Body of pancreas (tissue), 4 donors: ENCODE measurements around the gene TAC4.

Experiments used
- CTCF ChIP-seq, 7 experiments: fragments of 450-650 bp in 4 of 7; fragments of 200-600 bp in 3 of 7; sonication (generic) in 3 of 7; IDR thresholded peaks; one replicate each; pipeline ENCODE4 v1.5.1; 2016 to 2019; ENCODE audit warnings: antibody characterized with exemption in 7 of 7
- POLR2A ChIP-seq, 3 donors: fragments of 450-650 bp; IDR thresholded peaks; one replicate each; pipeline ENCODE4 v1.6.1; 2016; ENCODE audit warnings: antibody characterized with exemption in 3 of 3, mild to moderate bottlenecking in 2 of 3

DNA sequence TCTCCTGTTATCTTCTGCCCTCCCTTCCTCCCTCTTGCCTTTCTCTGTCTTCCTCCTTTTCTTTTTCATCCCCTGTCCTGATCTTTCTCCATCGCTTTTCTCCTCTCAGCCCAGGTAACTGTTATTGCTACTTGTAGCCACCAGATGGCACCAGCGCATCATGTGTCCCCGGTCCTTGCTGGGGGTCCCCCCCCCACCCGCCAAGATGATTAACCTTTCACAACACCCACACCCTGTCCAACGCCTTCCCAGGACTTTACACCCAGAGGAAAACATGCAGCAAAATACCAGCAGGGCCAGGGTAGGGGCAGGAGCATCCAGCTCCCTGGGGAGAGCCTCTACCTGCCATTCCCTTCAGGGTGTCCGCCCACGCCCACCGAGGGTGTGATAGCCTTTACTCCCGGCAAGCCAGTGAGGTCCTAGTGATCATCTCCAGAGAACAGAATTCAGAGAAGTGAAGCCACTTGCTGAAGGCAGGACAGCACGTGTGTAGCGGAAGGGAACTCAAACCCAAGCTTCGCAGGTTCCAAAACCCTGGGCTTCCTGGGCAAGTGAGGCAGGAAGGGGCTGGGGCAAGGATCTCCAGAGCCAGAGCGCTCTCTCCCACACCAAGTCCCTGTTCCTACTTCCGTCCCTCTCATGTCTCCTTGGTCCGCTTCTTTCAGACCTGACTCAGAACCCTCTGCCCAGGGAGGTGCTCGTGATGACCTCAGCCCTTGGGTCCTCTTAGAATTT, 13.4 kb upstream of the TAC4 start:
- peak; percentile 65 to 97 (median 76) for TF ChIP-seq CTCF (IDR thresholded peaks at IDR 0.05)
- TF ChIP-seq POLR2A (IDR thresholded peaks at IDR 0.05) = no peak
